ENCODE data around the gene ADAMTS12.
A peak's percentile ranks its signal among the peaks of the same experiment; 100 is the strongest.

The ADAMTS12 gene

DNA sequence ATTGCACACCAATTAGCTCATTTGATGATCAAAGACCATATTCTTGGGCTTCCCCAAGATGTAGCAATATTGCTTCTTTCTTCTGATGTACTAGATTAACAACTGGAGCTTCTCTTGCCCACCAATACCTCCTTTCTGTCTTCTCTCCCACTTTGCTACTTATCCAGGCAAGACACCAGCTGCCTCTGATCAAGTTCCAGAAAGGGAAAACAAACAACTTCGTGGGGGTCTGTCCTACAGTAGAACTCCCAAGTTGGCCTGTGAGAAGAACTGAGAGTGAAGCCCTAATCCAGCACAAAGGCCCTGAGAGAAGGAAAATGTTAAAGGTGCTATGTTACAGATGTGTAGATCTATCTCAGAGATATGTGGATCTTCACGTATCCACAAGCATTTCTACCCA, 44.9 kb downstream of the ADAMTS12 start:
- no peak for DNase-seq (ENCODE audit: low read depth)

DNA sequence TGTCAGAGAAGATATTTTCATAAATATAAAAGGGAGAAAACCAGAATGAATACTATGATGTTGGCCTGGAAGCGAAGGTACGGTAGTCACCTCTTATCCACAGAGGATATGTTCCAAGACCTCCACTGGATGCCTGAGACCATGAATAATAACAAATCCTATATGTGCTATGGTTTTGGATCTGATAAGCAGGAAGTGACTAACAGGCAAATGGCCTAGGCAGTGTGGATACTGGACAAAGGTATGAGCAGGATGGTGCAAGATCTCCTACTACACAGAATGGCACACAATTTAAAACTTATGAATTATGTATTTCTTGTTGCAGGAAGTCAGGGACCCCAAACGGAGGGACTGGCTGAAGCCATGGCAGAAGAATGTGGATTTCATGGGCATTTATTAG, 48.2 kb downstream of the ADAMTS12 start:
- peak; percentile 96 for DNase-seq (ENCODE audit: low read depth)

DNA sequence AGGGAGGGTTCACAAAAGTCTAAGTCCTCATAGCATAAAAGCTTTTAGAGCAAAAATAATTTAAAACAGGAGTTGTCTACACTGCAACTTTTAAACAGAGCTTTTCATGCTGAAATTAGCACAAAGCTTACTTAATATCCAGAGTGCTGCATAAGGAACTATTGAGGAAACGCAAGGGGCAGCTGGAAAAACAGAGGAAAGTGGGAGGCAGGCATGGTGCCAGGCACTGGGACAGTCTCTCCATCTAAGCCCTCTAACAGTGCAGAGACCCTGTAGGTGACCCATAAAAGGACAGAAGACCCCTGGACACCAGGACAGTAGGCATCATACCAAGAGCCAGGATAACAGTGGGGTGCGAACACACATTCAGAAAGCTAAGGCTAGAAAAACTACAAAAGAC, 49.3 kb downstream of the ADAMTS12 start:
- no peak for DNase-seq (ENCODE audit: low read depth)

DNA sequence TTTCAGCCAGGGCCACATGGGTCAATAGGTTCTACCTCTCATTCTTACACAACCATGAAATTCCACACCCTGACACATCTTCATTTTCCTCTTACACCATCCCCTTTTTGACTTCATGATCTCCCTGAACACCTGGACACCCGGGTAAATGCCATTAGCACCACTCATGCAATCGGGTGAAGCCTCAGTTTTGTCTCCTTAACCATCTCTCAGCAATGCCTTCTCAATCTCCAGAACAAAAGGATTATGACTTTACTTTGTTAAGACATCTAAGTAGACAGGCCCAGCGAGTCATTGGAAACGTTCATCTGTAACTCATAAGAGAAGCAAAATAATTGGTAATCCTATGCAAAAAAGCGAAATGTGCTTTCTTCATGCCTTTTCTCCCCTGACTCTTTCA, 49.9 kb downstream of the ADAMTS12 start:
- peak; percentile 50 for DNase-seq (ENCODE audit: low read depth)

DNA sequence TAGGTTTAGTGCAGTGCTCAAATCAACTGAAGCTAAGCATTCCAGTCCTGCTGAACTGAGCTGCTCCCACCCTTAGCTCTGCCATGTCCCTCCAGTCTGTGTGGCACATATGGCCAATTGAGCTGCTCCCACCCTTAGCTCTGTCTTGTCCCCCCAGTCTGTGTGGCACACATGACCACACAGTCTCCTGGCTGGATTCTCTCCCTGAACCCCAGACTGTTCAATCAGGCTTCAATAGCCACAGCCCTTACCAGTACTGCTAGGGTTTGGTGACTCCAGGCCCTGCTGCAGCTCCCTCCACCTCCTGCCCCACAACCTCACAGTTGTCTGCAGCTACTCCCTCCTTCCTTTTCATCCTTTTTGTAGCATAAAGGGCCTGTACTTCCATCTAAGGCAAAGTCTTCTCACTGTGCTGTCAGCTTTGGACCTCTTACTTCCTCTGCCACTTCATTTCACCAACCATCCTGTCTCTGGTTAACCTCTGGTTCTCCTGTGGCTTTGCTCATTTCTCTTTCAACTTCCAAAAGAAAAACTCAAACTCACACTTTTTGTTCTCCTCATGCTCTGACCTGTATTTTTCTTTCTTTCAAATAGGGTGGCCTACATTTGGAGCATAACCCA, 50.8 kb downstream of the ADAMTS12 start:
- DNase-seq (ENCODE audit: low read depth) = no peak

DNA sequence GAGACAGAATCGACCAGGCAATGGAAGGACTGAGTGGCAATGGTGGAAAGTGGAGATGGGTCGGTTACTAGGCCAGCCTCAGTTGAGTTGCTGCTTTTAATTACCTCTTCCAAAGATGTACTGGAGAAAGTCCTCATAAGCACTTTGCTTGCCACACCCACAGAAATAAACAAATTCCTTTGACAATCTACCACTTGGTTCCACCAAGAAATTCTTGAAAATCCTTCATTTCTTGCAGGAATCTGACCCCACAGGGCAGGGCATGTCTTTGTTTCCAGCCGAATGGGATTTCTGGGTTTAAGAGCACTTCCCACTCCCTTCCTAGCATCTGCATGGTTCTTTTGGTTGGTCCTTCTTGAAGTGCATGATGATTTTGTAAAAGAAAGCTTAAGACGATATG, 54.5 kb downstream of the ADAMTS12 start:
- no peak for DNase-seq (ENCODE audit: low read depth)

DNA sequence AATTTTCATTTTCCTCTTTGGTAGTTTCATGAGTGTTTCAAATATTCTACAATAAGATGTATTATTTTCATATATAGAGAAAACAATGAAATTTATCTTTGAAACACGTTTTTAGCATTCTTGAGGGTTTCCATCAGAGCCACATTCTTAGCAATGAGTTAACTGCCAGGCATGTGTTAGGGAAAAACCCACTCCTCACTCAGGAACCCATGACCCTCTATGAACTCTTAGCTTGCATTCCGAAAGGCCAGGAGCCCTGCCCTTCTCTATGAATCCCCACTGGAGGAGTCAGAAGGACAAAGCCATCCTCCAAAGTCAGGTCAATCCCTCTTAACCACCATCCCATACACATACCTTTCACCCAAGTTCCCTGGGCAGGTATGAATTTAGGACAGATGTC, 57.5 kb downstream of the ADAMTS12 start:
- peak; percentile 81 for DNase-seq (ENCODE audit: low read depth)

DNA sequence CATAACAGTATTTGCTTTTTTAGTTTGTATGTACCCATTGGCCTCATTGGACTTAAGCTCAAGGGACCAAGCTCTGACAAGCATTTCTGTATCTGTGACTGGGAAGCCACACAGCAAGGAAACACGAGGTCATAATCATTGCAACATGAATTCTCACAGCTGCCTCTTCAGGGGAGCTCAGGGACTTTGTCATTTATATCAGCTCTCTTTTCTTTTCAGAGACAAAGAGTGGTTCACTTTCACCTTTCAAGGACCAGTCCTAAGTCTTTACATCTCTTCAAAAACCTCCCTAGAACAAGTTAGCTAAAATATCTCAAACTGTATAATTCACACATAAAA, 58.6 kb downstream of the ADAMTS12 start:
- DNase-seq (ENCODE audit: low read depth) = peak; percentile 46

DNA sequence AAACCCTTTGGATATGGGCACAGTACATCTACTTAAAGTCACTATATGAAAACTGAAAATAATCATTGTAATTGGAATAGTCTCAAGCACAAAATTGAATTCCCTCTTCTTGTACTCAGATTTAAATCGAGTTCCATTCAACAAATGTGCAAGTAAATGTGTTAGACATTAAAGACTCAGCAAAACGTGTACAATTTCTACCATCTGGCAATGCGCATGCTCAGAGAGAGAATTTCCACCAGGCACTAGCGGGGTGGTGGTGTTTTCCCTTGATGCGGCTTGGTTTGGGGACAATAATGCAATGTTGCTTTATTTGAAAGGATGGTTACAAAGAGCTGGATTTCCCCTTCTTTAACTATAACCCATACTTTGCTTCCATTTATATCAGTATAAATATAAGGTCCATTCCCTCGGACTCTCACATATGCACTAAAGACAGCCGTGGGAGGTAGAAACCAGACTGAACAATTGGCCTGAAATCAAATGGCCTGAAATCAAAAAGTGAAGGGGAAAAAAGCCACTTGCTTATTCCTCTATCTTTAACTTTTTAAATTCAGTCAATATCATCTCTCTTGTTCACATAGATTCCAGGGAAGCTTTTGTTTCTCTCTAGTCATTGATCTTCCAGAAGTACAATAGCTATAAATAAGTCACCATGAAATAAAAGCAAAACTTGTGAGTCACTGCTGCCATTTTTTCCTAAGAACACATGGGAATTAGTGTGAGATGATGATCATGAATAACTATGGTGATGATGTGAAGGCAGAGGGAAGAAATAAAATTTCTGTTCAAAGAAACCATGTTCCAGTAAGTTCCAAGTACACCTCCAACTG, 59.2 kb downstream of the ADAMTS12 start:
- peak; percentile 68 for DNase-seq (ENCODE audit: low read depth)

DNA sequence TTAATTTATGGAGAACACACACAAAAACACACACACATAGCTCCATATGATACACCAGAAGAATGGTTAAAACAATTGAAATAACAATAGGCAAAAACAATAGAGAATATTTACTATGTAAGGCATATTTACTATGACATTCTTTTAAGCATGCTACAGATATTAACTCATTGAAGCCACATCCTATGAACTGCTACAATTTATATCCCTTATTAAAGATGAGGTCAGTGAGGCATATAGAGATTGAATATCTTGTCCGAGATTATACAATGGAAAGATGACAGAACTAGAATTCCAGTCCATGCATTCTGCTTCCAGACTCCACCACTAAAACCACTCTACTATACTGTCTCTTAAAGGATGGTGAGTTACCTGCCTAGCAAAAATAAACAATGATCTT, 60.7 kb downstream of the ADAMTS12 start:
- DNase-seq (ENCODE audit: low read depth) = peak; percentile 53

DNA sequence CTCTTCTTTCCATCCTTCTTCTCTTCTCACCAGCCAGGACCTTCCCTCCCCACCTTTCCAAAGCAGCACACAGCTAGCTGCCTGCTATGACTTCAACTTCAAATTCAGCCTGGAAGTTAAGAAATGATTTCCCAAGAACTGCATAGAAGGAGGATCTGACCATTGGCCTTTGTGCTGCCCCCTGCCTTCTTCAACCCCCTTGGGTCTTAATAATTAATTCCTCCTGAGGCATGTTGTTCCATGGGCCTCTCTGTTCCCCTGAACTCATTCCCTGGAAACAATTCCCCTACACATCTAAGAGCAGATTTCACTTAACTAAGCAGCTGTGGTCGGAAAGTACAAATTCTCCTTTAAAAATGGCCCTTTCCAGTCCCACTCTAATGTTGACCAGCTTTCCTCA, 62.4 kb downstream of the ADAMTS12 start:
- no peak for DNase-seq (ENCODE audit: low read depth)

DNA sequence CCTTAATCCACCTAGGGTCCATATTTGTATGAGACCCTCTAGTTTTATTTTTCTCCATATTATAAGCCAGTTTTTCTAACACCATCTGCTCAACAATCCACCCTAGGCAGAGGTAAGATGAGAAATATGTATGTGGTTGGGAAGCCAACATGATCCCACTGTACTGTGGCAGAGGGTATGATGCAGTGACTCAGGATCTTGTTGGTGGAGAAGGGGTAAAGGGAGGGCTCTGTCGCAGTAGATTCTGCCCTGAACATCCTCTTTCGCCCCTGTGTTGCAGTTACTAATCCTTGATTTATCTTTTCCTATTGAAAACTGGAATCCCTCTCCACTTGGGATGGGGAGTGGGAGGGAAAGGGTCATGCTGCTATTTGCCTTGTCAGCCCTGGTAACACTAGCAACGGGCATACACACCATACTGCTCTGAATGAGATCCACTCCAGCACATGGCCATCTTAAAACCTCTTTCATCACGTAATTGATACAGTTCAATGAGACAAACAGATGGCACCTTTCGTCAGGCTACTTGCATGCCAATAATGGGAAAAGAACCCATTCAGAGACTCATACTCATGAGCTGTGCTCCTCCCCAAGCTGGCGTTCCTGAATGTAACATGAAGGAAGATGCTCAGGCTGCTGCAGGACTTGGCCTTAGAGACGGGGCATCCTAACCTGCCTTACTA, 63.0 kb downstream of the ADAMTS12 start:
- DNase-seq (ENCODE audit: low read depth) = peak; percentile 72

DNA sequence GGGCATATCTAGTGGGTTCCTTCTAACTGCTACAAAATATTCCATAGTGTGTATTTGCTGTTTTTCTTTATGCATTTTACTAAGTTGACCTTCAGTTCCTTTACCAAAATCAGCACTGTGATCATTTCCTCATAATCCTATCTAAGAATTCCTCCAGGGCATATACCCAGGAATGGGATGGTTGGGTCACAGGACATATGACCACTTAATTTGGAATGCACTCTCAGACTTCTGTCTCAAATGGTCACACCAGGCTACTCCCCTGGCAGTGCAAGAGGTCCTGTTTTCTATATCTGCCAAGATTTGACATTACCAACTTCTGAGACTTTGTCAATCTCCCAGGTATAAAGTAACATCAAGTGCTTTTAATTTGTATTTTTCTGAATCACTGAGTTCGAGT, 63.9 kb downstream of the ADAMTS12 start:
- DNase-seq (ENCODE audit: low read depth) = peak; percentile 89

DNA sequence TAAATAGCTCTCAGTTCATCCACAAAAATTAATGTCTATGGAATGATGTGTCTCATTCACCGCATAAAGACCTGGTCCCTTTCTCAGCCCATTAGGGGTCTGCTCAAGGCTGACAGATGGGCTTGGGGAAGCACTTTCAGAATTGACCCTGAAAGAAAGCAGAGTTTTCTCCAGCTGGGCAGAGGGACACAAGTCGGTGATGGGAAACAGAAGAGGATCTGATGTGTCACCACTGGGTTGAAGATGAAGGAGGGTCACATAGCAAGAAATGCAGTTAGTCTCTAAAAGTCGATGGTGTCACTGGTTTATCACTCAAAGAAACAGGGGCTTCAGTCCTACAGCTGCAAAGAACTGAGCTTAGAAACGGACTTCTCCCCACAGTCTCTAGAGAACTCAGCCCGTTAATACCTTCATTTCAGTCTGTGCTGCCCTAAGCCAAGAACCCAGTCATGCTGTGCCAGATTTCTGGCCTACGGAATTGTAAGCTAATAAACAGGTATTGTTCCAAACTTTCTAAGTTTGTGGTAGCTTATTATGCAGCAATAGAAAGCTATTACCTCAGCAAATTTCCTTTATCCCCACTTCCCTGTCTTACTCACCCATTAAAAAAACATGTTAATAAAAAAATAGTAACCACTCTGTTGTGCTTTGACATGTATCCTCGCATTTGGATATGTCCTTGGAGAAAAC, 64.6 kb downstream of the ADAMTS12 start:
- peak; percentile 51 for DNase-seq (ENCODE audit: low read depth)

DNA sequence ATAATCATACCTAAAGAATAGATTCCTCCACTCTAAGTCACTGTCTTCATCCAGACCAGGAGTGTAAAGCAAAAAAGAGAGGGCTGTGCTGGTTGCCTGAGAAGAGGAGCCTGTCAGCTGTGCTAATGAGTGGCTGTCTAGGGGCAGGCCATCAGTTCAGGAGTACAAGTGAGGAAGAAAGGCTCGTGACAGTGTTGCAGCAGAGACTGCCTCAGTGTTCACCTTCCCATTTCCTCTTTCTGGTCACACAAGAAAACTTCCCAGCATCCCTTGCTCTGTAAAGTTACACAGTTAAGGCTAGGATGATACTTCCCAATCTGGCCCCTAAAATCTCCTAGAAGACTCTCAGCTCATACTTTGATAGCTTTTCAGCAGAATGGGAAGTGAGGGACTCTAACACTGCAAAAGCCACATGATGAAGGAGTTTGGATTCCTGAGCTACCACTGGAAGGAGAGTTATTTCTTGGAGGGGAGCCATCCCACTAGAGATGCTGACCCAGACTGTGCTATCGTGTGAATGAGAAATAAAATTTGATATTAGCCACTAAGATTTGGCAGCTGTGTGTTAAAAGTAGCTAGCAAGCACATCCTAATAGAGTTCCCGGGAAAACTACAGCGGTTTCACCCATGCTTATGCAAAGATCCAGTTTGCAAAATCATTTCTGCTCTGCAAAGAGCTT, 67.1 kb downstream of the ADAMTS12 start:
- peak; percentile 38 for DNase-seq (ENCODE audit: low read depth)

DNA sequence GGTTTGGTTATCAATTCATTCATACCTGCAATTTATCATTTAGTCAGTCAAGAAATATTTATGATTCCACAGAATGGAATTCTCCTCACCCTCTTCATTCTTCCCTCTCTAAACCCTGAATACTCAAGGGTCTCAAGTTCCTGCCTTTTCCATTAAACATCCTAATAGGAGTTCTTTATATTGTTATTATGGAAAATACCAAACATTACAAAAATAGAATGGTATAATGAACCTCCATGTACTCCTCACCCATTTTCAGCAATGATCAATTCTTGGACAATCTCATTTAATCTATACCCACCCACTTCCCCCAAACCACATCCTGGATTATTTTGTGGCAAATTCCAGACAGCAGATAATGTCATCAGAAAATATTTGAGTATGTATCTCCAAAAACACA, 74.5 kb downstream of the ADAMTS12 start:
- DNase-seq (ENCODE audit: low read depth) = peak; percentile 76

DNA sequence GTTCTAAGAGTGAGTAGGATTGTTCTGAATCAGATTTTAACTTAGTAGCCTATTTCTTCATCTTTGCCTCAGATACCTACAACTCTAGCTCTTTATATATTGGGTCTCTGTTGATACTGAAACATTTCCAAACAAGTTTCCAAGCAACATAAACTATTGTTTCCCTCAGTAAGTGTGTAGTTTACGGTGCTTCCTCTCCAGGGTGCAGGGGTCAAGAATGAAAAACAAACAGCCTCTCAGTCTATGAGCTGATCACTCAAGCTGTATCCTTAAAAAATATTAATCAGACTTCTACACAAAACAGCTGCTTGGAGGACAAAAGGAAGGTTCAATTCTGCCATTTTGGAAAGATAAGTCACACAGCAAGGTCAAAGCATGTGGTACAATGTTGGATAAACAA, 75.0 kb downstream of the ADAMTS12 start:
- peak; percentile 45 for DNase-seq (ENCODE audit: low read depth)

DNA sequence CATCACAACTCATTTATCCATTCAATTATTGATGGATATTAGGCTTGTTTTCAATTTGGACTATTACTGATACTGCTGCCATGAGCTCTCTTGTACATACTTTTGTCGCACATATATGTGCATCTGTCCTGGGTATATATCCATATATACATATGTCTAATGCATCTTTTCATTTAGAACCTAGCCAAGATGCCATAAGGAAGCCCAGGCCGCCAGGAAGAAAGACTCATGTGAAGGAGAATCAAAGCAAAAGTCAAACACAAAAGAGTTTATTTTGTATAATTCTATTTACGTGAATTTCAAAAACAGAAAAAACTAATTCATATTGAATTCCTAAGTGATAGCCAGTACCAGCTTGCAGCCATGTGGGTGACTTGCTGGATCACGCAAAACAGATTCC, 79.0 kb downstream of the ADAMTS12 start:
- no peak for DNase-seq (ENCODE audit: low read depth)

DNA sequence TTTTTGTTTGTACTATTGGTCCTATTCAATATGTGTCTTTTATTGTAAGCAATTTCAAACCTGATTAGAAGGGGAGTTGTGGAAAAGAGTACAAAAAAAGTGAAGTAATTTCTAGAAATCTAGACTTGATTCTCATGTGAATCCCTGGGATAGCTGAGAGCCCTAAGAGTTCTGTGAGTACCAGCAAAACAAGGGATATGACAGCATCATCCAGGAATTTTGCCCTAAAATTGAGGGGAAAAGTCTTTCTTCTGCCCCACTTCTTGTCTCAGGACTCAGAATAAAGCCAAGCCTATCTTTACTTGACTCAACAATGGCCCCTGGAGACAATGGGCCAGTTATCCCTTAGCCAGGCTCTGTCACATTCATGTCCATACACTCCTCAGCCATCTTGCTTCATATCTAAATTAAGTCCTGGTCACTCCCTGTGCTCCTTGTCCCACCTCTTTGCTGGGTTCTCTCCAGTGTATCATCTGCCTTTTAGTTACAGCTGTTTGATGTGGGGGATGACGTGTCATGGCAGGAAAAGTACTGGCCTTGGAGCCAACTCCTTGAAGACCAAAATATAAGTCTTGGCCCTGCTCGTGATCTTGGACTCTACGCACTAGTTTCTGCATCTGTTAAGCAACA, 81.2 kb downstream of the ADAMTS12 start:
- DNase-seq (ENCODE audit: low read depth) = peak; percentile 71

DNA sequence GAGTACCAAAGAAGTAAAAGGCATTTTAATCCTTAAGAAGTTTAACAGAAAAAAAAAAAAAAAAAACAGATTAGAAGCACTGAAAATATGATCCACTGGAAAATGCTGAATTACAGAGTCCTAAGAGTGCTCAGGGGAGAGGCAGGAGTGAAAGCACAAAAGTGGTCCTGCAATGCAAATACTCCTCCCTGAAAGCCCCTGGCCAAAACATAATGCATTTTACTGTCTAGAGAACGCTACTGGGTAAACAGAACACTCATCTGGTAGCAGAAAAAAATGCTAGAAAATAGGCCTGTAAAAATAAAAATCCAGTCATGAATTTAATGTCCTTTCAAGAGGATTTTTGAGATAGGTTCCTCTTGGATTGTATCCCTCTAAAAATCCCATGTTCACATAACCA, 81.9 kb downstream of the ADAMTS12 start:
- DNase-seq (ENCODE audit: low read depth) = no peak

DNA sequence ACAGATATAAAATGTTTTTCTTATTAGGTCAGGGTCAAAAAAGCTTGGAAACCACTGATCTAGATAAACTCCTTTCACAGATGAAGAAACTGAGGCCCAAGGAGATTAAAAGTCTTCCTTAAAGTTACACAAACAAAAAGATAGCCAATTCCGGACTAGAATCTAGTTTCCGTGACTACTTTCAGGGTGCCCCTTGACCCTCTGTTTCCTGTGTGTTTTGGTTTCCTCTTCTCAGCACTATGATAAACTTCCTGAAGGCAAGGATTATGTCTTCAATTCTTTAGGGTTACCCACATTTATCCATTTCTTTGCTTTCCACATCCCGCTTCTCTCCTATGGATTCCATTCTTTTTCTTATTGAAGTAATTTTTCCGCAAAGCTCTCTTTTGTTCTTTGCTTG, 83.1 kb downstream of the ADAMTS12 start:
- DNase-seq (ENCODE audit: low read depth) = peak; percentile 68

DNA sequence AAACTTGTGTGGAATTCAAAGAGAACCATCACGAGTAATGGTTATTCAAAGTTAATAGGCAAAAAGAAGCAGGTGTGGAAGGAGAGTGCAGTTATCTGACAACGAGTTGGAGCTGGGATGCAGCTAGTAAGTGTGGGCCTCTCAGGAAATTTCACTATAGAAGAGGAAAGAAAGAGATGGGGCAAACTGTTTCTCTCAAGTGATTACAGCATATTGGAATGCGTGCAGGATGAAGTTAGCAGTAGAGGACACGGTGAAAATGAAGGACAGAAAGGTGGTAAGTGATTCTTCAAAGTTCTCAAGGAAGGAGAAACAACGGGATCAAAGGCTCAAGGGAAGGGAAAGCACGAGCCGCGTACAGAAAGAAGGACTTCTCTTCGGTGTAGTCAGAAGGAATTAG, 84.0 kb downstream of the ADAMTS12 start:
- peak; percentile 51 for DNase-seq (ENCODE audit: low read depth)
